Measurements from ENCODE around the gene EXOC3L1. TPM values are rescaled to one million over a fixed set of nuclear protein-coding genes. Genes with fewer than 3 reads are reported as not detected.

EXOC3L1 gene
- total RNA-seq, 4 donors from 2014 or later: 0.45 to 2.0 (median 1.9) TPM

DNA sequence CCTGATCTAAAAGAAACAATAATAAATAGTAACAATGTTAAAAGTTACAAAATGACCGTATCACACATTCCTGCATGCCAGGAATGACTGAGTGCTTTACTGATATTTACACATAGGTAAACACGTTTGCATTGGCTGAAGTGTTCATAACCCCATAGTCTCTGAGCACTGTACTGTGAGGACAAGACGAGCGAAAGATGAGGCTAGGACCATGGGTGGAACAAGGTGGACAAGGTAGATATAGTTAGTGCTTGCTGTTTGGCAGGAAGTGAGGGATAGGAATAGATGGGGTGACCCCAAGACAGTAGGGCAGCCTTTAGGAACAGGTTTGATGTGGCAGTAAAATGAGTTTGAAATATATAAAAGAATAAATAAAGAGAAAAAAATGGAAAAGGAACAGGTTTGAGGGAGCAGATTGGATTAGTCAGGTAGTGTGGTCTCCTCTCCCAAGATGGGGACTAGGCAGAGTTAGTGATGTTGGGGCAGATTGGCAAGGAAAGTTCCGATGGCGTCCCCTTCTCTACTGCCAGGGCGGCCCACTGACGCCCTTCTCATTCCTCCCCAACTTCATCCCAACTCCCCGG lies 1.6 kb upstream of the EXOC3L1 start:
- 26% methylated on average over 9 of the region's 9 CpGs for WGBS
- Histone ChIP-seq H3K36me3 (peaks cover 27% of the 10 kb centered on the region), H3K27ac (no peak overlapping the region), H3K27me3 (no peaks in the 10 kb centered on the region), H3K9me3 (no peaks in the 10 kb centered on the region), H3K4me1 (peaks cover 29% of the 10 kb centered on the region), H3K4me3 (peak overlapping the region; percentile 83)
- no peak for DNase-seq (ENCODE audit: low spot score in 2 of 2)
- TF ChIP-seq POLR2AphosphoS5 (IDR thresholded peaks at IDR 0.05): no peak
- TF ChIP-seq POLR2A (IDR thresholded peaks at IDR 0.05): no peak

DNA sequence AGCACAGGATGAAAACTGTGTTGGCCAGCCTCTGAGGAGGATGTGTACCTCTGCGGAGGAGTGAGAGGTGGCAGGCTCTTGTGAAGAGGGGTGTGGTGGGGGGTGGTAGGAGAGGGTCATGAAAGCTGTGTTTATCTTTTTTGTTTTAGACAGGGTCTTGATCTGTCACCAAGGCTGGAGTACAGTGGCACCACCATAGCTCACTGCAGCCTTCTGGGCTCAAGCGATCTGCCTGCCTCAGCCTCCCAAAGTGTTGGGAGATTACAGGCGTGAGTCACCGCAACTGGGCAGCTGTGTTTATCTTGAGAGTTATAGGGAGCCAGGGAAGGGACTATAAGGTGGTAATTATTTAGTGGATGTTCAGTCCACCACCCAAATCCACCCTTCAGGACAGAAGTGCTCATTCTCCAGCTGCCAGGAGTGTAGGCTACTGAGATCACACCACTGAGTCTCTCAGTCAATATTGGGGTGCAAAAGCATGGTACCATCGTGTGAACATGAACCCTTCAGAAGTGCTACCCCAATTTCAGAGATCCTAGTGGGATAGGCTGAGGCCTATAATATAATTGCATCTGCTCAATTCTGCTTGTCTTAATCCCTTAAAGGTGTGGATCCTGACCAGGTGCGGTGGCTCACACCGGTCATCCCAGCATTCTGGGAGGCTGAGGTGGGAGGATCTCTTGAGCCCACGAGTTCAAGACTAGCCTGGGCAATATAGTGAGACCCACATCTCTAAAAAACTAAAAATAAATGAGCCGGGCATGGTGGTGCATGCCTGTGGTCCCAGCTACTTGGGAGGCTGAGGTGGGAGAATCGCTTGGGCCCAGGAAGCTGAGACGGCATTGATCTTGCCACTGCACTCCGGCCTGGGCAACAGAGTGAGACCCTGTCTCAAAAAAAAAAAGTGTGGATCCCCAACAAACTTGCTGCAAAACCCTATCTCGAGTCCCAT lies 788 bp upstream of the EXOC3L1 start:
- Histone ChIP-seq H3K27ac (no peak overlapping the region), H3K27me3 (no peaks in the 10 kb centered on the region), H3K36me3 (peaks cover 19% of the 10 kb centered on the region), H3K9me3 (no peaks in the 10 kb centered on the region), H3K4me1 (peaks cover 30% of the 10 kb centered on the region), H3K4me3 (no peak overlapping the region)
- DNase-seq (ENCODE audit: low spot score in 2 of 2): no peak
- WGBS: 78% methylated on average over 13 of the region's 13 CpGs
- no peak for TF ChIP-seq POLR2AphosphoS5 (IDR thresholded peaks at IDR 0.05)
- no peak for TF ChIP-seq POLR2A (IDR thresholded peaks at IDR 0.05)
- TF ChIP-seq, protein P1, sequence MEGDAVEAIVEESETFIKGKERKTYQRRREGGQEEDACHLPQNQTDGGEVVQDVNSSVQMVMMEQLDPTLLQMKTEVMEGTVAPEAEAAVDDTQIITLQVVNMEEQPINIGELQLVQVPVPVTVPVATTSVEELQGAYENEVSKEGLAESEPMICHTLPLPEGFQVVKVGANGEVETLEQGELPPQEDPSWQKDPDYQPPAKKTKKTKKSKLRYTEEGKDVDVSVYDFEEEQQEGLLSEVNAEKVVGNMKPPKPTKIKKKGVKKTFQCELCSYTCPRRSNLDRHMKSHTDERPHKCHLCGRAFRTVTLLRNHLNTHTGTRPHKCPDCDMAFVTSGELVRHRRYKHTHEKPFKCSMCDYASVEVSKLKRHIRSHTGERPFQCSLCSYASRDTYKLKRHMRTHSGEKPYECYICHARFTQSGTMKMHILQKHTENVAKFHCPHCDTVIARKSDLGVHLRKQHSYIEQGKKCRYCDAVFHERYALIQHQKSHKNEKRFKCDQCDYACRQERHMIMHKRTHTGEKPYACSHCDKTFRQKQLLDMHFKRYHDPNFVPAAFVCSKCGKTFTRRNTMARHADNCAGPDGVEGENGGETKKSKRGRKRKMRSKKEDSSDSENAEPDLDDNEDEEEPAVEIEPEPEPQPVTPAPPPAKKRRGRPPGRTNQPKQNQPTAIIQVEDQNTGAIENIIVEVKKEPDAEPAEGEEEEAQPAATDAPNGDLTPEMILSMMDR (IDR thresholded peaks at IDR 0.05): no peak
- TF ChIP-seq EP300 (IDR thresholded peaks at IDR 0.05): no peak

DNA sequence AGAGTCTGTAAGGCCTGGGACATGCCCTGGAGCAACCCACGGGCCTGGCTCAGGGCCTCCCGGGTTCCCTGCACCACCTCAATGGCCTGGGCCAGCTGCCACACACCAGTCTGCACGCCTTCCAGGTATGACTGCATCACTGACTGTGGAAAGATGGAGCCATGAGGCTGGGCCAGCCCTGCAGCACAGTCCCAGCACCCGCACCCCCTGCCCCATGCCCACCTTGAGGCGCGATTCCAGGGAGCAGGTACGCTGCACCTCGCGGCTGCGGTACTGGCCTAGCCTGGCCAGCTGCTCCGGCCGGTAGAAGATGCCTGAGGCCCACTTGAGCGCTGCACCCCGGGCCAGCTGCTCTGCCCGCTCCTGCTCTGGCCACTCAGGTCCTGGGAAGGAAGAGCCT lies 1.1 kb downstream of the EXOC3L1 start:
- Histone ChIP-seq H3K36me3 (peaks cover under 1% of the 10 kb centered on the region), H3K4me3 (no peak overlapping the region), H3K4me1 (peaks cover 40% of the 10 kb centered on the region), H3K27me3 (no peaks in the 10 kb centered on the region), H3K9me3 (no peaks in the 10 kb centered on the region), H3K27ac (no peak overlapping the region)
- TF ChIP-seq EP300 (IDR thresholded peaks at IDR 0.05): no peak
- TF ChIP-seq POLR2A (IDR thresholded peaks at IDR 0.05): no peak
- TF ChIP-seq POLR2AphosphoS5 (IDR thresholded peaks at IDR 0.05): no peak
- DNase-seq (ENCODE audit: low spot score in 2 of 2): no peak
- WGBS: 91% methylated on average over 13 of the region's 15 CpGs

DNA sequence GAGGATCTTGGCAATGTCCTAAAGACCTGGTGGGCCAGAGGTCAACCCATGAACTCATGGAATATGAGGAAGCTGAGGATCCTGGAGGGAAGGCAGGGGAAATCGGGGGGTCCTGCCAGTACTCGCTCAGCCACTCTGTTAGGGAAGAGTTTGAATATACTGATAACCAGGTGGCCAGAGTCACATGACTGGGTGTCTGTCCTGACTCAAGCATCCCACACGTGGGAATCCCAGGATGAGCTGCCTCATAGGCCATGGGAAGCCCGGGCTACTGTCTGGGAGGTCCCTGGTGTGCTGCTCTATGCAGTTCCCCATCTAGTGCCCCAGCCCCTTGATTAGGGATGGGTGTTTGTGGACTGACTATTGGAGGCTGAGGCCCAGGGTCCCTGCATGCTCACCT lies 1.6 kb downstream of the EXOC3L1 start:
- Histone ChIP-seq H3K4me3 (no peak overlapping the region), H3K36me3 (no peaks in the 10 kb centered on the region), H3K27me3 (no peaks in the 10 kb centered on the region), H3K27ac (no peak overlapping the region), H3K4me1 (peaks cover 36% of the 10 kb centered on the region), H3K9me3 (no peaks in the 10 kb centered on the region)
- no peak for DNase-seq (ENCODE audit: low spot score in 2 of 2)
- WGBS: 77% methylated on average over 4 of the region's 4 CpGs
- TF ChIP-seq POLR2A (IDR thresholded peaks at IDR 0.05): no peak
- no peak for TF ChIP-seq POLR2AphosphoS5 (IDR thresholded peaks at IDR 0.05)
- no peak for TF ChIP-seq EP300 (IDR thresholded peaks at IDR 0.05)

DNA sequence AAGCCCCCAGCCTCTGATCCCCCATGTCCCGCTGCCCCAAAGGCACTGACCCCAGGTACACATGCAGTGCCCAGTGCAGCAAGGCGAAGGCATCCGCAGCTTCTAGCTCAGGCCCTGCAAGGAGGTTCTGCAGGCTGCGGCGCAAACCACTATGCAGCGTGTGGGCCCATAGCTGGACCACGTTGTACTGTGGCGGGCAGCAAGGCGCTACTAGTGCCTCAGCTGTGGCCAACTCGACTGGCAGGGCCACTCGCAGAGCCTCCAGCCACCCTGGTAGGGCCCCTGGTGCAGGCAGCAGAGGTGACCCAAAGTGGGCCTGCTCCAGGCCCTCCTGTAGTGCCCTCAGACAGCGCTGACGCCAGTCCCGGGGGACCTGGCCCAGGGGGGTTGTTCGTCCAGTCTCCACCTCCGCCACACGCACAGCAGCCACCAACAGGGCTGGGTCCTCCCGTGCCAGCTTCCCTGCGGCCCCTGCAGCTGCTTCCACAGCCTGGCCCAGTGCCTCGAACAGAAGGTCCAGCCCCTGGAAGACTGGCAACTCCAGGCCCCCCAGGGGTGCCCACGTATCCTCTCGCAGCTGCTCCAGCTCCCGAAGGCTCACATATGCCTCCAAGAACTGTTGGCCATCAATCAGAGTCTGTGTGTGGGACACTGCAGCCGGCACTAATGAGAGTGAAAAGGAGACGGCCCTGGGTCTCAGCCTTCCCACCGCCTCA lies 2.6 kb downstream of the EXOC3L1 start:
- 88% methylated on average over 7 of the region's 26 CpGs for WGBS
- Histone ChIP-seq H3K27ac (no peak overlapping the region), H3K27me3 (no peaks in the 10 kb centered on the region), H3K9me3 (no peaks in the 10 kb centered on the region), H3K36me3 (no peaks in the 10 kb centered on the region), H3K4me3 (no peak overlapping the region), H3K4me1 (peaks cover 36% of the 10 kb centered on the region)
- TF ChIP-seq POLR2A (IDR thresholded peaks at IDR 0.05): no peak
- no peak for TF ChIP-seq EP300 (IDR thresholded peaks at IDR 0.05)
- TF ChIP-seq, protein P1 (IDR thresholded peaks at IDR 0.05): no peak
- DNase-seq (ENCODE audit: low spot score in 2 of 2): no peak

DNA sequence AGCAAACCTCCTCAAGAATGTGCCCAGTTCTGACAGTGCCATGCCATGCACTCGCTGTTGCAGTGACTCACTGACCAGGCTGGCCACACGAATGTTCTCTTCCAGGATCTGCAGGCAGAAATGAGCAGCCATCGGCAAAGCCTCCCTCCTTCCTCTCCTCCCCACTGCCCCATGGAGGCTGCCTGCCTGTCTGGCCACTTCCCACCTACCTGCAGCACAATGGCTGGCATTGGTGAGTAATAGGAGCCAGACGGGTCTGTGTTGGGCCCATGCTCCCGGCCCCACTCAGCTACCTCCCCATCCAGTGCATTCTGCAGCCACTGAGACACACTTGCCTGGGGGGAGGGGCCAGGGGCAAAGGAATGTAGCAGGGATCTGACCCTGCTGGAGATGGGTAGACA lies 3.4 kb downstream of the EXOC3L1 start:
- DNase-seq (ENCODE audit: low spot score in 2 of 2): no peak
- 80% methylated on average over 5 of the region's 5 CpGs for WGBS

More for the DNA sequence above, 3.4 kb downstream of the EXOC3L1 start:
- Histone ChIP-seq H3K36me3 (no peaks in the 10 kb centered on the region), H3K27ac (no peak overlapping the region), H3K9me3 (no peaks in the 10 kb centered on the region), H3K4me1 (peaks cover 33% of the 10 kb centered on the region), H3K4me3 (no peak overlapping the region), H3K27me3 (no peaks in the 10 kb centered on the region)
- TF ChIP-seq POLR2A (IDR thresholded peaks at IDR 0.05) (no peak), EP300 (IDR thresholded peaks at IDR 0.05) (no peak)
